Fibroblast of upper back skin (primary cell): ENCODE data around the gene ZNF486.
"Not testable (repeated sequence)": the region's sequence is repeated elsewhere in the genome, so short reads cannot be mapped to it uniquely, and the experiment has no call there.

Experiments
- DNase-seq: peaks from one replicate; pipeline ENCODE4 v3.0.0-alpha.2; 2013

The ZNF486 gene

GRCh38 chr19:20167020-20167644, at the start of gene ZNF486:
ZNF486 (plus strand) TSS chr19:20167214; CDS start chr19:20167331, 117 bp downstream.
- DNase-seq = peak; percentile 98

GRCh38 chr19:20118064-20118839, 48.8 kb upstream of the ZNF486 start:
- not testable (repeated sequence) for DNase-seq

GRCh38 chr19:20124879-20125278, 42.1 kb upstream of the ZNF486 start:
- no peak for DNase-seq

DNA sequence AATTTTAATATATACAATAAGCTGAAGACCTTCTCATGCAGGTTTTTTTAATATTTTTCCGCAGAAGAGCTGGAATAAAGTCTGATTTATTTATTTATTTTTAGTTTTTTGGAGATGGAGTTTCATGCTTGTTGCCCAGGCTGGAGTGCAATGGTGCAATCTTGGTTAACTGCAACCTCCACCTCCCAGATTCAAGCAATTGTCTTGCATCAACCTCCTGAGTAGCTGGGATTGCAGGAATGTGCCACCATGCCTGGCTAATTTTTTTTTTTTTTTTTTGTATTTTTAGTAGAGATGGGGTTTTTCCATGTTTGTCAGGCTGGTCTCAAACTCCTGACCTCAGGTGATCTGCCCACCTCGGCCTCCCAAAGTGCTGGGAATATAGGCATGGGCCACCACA, 34.1 kb upstream of the ZNF486 start:
- DNase-seq = not testable (repeated sequence)

DNA sequence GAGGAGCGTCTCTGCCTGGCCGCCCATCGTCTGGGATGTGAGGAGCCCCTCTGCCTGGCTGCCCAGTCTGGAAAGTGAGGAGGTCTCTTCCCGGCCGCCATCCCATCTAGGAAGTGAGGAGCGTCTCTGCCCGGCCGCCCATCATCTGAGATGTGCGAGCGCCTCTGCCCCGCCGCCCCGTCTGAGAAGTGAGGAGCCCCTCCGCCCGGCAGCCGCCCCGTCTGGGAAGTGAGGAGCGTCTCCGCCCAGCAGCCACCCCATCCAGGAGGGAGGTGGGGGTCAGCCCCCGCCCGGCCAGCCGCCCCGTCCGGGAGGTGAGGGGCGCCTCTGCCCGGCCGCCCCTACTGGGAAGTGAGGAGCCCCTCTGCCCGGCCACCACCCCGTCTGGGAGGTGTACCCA, 29.3 kb upstream of the ZNF486 start:
- DNase-seq = not testable (repeated sequence)

- no peak for DNase-seq
Observed at GRCh38 chr19:20151617-20152145, 15.3 kb upstream of the ZNF486 start.

- DNase-seq = not testable (repeated sequence)
Observed at GRCh38 chr19:20152506-20152905, 14.5 kb upstream of the ZNF486 start.

DNA sequence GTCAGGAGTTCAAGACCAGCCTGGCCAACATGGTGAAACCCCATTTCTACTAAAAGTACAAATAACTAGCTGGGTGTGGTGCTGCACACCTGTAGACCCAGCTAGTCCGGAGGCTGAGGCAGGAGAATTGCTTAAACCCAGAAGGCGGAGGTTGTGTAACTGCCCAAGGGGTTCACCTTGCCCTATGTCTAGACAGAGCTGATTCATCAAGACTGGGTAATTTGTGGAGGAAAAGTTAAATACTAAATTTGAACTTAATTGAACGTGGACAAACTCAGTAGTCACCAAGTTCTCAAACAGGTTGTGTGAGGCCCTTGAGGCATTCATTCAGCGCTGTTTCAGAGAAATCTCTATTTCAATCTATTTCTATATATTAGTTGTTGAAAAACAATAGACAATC, 13.7 kb upstream of the ZNF486 start:
- DNase-seq = no peak

GRCh38 chr19:20154636-20155035, 12.4 kb upstream of the ZNF486 start:
- DNase-seq = no peak

- DNase-seq = no peak
Observed at GRCh38 chr19:20162821-20163220, 4.2 kb upstream of the ZNF486 start.

DNA sequence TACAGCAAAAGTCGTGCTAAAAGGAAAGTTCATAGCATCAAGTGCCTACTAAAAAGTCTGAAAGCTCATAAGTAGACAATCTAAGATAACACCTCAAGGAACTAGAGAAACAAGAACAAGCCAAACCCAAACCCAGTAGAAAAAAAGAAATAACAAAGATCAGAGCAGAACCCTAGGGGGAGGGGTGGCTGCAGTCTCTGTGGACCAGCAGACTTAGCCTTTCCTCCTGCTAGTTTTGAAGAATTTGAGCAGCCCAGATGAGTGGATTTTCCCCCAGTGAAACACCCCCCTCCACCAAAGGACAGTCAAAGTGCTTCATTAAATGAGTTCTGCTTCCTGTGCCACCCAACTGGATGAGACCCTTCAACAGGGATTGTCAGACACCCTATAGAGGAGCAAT, 2.6 kb upstream of the ZNF486 start:
- no peak for DNase-seq

DNA sequence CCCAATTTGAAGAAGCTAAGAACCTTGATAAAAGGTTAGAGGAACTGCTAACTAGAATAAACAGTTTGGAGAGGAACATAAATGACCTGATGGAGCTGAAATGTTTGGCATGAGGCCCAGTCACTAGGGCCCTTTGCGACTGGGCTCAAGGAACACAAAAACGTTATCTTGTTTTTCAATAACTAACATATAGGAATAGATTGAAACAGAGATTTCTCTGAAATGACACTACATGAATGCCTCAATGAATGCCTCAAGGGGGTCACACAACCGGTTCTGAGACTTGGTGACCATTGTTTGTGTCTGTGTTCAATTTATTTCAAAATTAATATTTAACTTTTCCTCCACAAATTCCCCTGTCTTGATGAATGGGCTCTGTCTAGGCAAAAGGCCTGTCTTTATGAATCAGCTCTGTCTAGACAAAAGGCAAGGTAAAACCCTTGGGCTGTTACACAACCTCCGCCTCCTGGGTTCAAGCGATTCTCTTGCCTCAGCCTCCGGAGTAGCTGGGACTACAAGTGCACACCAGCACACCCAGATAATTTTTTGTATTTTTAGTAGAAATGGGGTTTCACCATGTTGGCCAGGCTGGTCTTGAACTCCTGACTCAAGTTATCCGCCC, 932 bp upstream of the ZNF486 start:
- DNase-seq = no peak

GRCh38 chr19:20167651-20168122, 673 bp downstream of the ZNF486 start:
- DNase-seq = peak; percentile 40

DNA sequence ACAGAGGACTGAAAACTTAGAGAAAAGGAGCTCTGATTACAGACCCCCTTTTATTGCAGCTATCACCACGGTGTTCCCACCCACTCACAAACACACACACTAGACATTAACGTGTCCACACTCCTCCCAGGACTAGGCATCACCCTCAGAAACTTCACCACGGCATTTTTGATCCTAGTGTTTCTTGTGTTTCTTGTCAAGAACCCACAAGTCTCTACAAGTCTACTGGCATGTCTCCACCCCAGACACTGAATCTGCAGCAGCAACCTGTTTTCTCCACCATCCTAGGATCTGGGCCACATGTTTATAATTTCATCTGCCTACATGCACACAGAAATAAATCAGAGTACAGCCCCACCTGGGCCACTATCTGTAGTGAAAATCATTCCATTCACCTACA, 4.3 kb downstream of the ZNF486 start:
- DNase-seq = no peak

- not testable (repeated sequence) for DNase-seq
Observed at GRCh38 chr19:20175848-20176247, 8.8 kb downstream of the ZNF486 start.

GRCh38 chr19:20179956-20180355, 12.9 kb downstream of the ZNF486 start:
- DNase-seq = not testable (repeated sequence)

- DNase-seq = no peak
Observed at GRCh38 chr19:20182222-20182785, 15.3 kb downstream of the ZNF486 start.

GRCh38 chr19:20186174-20186573, 19.2 kb downstream of the ZNF486 start:
- DNase-seq = no peak

- DNase-seq = no peak
Observed at GRCh38 chr19:20197747-20198146, 30.7 kb downstream of the ZNF486 start.

DNA sequence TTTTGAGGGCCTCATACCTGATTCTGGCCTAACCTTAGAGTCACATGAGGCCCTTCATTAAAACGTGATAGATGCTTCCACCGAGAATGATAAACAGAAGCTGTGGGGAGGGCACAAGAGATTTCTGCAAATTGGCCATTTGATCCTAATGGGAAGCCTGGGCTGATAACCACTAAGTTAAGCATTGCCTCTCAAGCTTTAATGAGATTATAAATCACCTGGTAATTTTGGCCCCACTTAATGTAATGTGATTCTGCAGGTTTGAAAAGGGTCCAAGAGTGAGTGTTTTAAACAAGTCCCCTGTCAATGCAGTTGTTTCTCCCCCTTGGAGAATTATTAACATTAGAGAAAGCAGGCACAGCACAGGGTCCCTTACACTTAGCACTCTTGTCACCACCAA, 42.0 kb downstream of the ZNF486 start:
- no peak for DNase-seq

DNA sequence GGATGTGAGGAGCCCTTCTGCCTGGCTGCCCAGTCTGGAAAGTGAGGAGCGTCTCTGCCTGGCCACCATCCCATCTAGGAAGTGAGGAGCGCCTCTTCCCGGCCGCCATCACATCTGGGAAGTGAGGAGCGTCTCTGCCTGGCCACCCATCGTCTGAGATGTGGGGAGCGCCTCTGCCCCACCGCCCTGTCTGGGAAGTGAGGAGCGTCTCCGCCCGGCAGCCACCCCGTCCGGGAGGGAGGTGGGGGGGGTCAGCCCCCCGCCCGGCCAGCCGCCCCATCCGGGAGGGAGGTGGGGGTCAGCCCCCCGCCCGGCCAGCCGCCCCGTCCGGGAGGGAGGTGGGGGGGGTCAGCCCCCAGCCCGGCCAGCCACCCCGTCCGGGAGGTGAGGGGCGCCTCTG, 47.4 kb downstream of the ZNF486 start:
- DNase-seq = not testable (repeated sequence)

DNA sequence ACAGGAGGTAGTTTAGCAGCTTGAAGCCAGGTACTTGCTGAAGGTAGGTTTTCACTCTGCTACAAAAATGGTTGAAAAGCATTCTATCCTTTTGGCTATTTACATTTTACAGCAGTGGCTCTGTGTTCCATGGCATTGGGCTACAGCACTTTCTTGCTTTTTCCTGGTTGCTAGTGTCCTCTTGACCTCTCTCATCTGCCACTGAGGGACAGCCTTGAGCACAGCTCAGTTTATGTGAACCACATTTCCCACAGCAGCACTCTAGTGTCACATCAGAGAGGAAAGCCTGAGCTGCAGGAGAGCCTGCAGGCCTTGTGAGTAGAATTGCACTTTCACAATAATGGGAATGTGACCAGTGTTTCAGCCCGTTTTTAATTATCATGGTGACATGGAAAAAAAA, 54.6 kb downstream of the ZNF486 start:
- not testable (repeated sequence) for DNase-seq

GRCh38 chr19:20233105-20233504, 66.1 kb downstream of the ZNF486 start:
- no peak for DNase-seq
